HEK293 (cell line): ENCODE measurements around the gene AARS2.

Source experiments
- CTCF ChIA-PET: fragments of 350-600 bp; formaldehyde crosslinking; extraction: SDS; loops from one replicate; lab custom pipeline; 2021; ENCODE audit warnings: antibody characterized with exemption; lab: Yijun Ruan, JAX
- POLR2A ChIA-PET: fragments of 300-600 bp; formaldehyde crosslinking; extraction: SDS; loops from one replicate; lab custom pipeline; 2020; ENCODE audit warnings: antibody characterized with exemption, inconsistent platforms; lab: Yijun Ruan, JAX
- H3K27ac ChIP-seq: fragments of 200-500 bp; sonication (Bioruptor generic); 2 replicates; pipeline ENCODE4 v1.5.1; 2014; ENCODE audit warnings: low read depth, low read length, control low read depth, inconsistent platforms; ENCODE audit errors: extremely low read depth
- H3K36me3 ChIP-seq, 2 experiments: fragments of 200-500 bp in 1 of 2; sonication (Bioruptor generic) in 1 of 2; 1 replicate in 1 of 2; 2 replicates in 1 of 2; pipeline ENCODE4 v1.5.1; 2014 to 2017; ENCODE audit warnings: inconsistent platforms in 2 of 2, low read length in 2 of 2; ENCODE audit not compliant: control insufficient read depth in 2 of 2, insufficient read depth in 1 of 2
- H3K4me1 ChIP-seq: fragments of 200-500 bp; sonication (Bioruptor generic); 2 replicates; pipeline ENCODE4 v1.5.1; 2014; ENCODE audit warnings: mild to moderate bottlenecking, low read length, inconsistent platforms; ENCODE audit not compliant: control insufficient read depth, insufficient read depth
- H3K4me3 ChIP-seq: 2 replicates; pipeline ENCODE4 v1.5.1; 2011; ENCODE audit warnings: low read depth, mild to moderate bottlenecking, control low read depth, low read length, moderate library complexity
- H3K9me3 ChIP-seq: fragments of 200-500 bp; sonication (Bioruptor generic); 2 replicates; pipeline ENCODE4 v1.5.1; 2014; ENCODE audit warnings: low read depth, low read length, inconsistent platforms; ENCODE audit not compliant: control insufficient read depth, insufficient read depth
- IKZF3 ChIP-seq: fragments of 450-650 bp; IDR thresholded peaks from 2 replicates; pipeline ENCODE4 v1.5.0; 2018; ENCODE audit warnings: missing biosample characterization, mild to moderate bottlenecking, missing genetic modification characterization, moderate library complexity
- KLF1 ChIP-seq: fragments of 450-650 bp; formaldehyde crosslinking; IDR thresholded peaks from 2 replicates; pipeline ENCODE4 v1.5.1; 2016; ENCODE audit warnings: missing biosample characterization, missing genetic modification characterization
- KLF9 ChIP-seq: fragments of 450-650 bp; formaldehyde crosslinking; IDR thresholded peaks from 2 replicates; pipeline ENCODE4 v1.5.1; 2016; ENCODE audit warnings: missing biosample characterization, missing genetic modification characterization, low read depth
- ZNF174 ChIP-seq: fragments of 450-650 bp; formaldehyde crosslinking; IDR thresholded peaks from 2 replicates; pipeline ENCODE4 v1.5.0; 2017; ENCODE audit warnings: missing biosample characterization, mild to moderate bottlenecking, missing genetic modification characterization
- ZNF175 ChIP-seq: fragments of 450-650 bp; formaldehyde crosslinking; IDR thresholded peaks from 2 replicates; pipeline ENCODE4 v1.5.1; 2016; ENCODE audit warnings: missing biosample characterization, missing genetic modification characterization
- ZNF202 ChIP-seq: fragments of 450-650 bp; formaldehyde crosslinking; IDR thresholded peaks from 2 replicates; pipeline ENCODE4 v1.5.1; 2016; ENCODE audit warnings: missing biosample characterization, missing genetic modification characterization, borderline replicate concordance
- ZNF391 ChIP-seq: fragments of 450-650 bp; formaldehyde crosslinking; IDR thresholded peaks from 2 replicates; pipeline ENCODE4 v1.5.1; 2016; ENCODE audit warnings: low read depth, missing biosample characterization, missing genetic modification characterization, borderline replicate concordance
- ZNF404 ChIP-seq: fragments of 450-650 bp; formaldehyde crosslinking; IDR thresholded peaks from 2 replicates; pipeline ENCODE4 v1.5.1; 2017; ENCODE audit warnings: missing biosample characterization, missing genetic modification characterization
- ZNF416 ChIP-seq: fragments of 450-650 bp; formaldehyde crosslinking; IDR thresholded peaks from 2 replicates; pipeline ENCODE4 v1.5.1; 2016; ENCODE audit warnings: missing biosample characterization, missing genetic modification characterization
- ZNF658 ChIP-seq: fragments of 450-650 bp; formaldehyde crosslinking; IDR thresholded peaks from 2 replicates; pipeline ENCODE4; 2016; ENCODE audit warnings: missing biosample characterization, missing genetic modification characterization
- ZNF707 ChIP-seq: fragments of 450-650 bp; formaldehyde crosslinking; IDR thresholded peaks from 2 replicates; pipeline ENCODE4 v1.5.1; 2016; ENCODE audit warnings: missing biosample characterization, missing genetic modification characterization
- ZNF830 ChIP-seq: fragments of 450-650 bp; IDR thresholded peaks from 2 replicates; pipeline ENCODE4 v1.5.0; 2018; ENCODE audit warnings: missing biosample characterization, missing genetic modification characterization, low read depth, mild to moderate bottlenecking, moderate library complexity
- TF ChIP-seq, protein P1 (sequence below): fragments of 450-650 bp; IDR thresholded peaks from 2 replicates; pipeline ENCODE4 v1.5.1; 2018; ENCODE audit warnings: missing biosample characterization, missing genetic modification characterization
- TF ChIP-seq, protein P2 (sequence below): fragments of 450-650 bp; formaldehyde crosslinking; IDR thresholded peaks from 2 replicates; pipeline ENCODE4 v1.5.1; 2016; ENCODE audit warnings: missing biosample characterization, missing genetic modification characterization
- TF ChIP-seq, protein P3 (sequence below): fragments of 450-650 bp; formaldehyde crosslinking; IDR thresholded peaks from 2 replicates; pipeline ENCODE4 v1.5.1; 2016; ENCODE audit warnings: missing biosample characterization, missing genetic modification characterization
- TF ChIP-seq, protein P4 (sequence below): fragments of 450-650 bp; formaldehyde crosslinking; IDR thresholded peaks from 2 replicates; pipeline ENCODE4; 2016; ENCODE audit warnings: missing biosample characterization, missing genetic modification characterization
- TF ChIP-seq, protein P5 (sequence below): fragments of 450-650 bp; formaldehyde crosslinking; IDR thresholded peaks from 2 replicates; pipeline ENCODE4 v1.5.1; 2016; ENCODE audit warnings: missing biosample characterization, missing genetic modification characterization
- TF ChIP-seq, protein P6 (sequence below): IDR thresholded peaks from 2 replicates; pipeline ENCODE4 v1.6.1; 2011; ENCODE audit warnings: mild to moderate bottlenecking, low read depth, low read length, borderline replicate concordance
- TF ChIP-seq, protein P7 (sequence below): fragments of 450-650 bp; formaldehyde crosslinking; IDR thresholded peaks from 2 replicates; pipeline ENCODE4 v1.5.1; 2017; ENCODE audit warnings: missing biosample characterization, missing genetic modification characterization

The AARS2 gene

DNA sequence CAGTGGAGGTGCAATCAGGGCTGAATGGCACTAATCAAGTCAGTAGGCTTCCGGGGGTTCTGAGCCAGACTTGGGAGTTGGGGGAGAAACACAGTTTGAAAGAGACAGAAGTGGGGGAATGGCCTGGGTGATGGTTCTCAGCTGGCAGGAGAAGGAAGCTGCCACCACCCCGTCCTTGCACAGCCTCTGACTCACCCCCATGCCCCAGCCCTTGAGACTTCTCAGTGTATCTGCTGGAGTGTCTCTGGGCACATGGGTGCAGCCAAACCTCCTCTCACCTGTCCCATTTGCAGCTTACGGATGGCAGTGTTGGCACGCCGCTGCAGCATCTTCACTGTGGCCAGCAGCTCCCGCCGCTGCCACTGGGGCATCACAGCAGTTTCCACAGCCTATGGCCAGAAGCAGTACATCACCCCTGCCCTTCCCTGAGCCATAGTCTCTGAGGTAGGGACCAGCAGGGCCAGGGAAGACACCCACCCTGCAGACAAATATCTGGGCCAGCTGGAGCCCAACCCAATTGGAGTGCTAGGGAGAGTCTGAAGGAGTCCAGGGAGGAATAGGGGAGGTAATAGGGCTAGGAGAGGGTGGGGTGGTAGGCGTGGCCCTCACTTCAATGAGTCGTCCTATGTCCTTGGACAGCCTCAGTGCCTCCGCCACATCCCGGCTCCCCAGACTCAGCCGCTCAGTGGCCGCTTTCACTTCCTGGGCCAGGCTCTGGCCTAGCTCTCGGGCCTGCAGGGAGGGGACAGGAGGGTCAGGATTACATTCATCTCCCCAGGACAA is 11.2 kb downstream of the AARS2 start:
- TF ChIP-seq, protein P1, sequence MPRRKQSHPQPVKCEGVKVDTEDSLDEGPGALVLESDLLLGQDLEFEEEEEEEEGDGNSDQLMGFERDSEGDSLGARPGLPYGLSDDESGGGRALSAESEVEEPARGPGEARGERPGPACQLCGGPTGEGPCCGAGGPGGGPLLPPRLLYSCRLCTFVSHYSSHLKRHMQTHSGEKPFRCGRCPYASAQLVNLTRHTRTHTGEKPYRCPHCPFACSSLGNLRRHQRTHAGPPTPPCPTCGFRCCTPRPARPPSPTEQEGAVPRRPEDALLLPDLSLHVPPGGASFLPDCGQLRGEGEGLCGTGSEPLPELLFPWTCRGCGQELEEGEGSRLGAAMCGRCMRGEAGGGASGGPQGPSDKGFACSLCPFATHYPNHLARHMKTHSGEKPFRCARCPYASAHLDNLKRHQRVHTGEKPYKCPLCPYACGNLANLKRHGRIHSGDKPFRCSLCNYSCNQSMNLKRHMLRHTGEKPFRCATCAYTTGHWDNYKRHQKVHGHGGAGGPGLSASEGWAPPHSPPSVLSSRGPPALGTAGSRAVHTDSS (tag by site-specific recombination): no peak
- TF ChIP-seq ZNF707 (tag by site-specific recombination) (no peak), ZNF175 (tag by site-specific recombination) (no peak), KLF9 (tag by site-specific recombination) (peak; percentile 12; the same call in 1 of the 2 replicates), KLF1 (peak; percentile 89)
- TF ChIP-seq, protein P2, sequence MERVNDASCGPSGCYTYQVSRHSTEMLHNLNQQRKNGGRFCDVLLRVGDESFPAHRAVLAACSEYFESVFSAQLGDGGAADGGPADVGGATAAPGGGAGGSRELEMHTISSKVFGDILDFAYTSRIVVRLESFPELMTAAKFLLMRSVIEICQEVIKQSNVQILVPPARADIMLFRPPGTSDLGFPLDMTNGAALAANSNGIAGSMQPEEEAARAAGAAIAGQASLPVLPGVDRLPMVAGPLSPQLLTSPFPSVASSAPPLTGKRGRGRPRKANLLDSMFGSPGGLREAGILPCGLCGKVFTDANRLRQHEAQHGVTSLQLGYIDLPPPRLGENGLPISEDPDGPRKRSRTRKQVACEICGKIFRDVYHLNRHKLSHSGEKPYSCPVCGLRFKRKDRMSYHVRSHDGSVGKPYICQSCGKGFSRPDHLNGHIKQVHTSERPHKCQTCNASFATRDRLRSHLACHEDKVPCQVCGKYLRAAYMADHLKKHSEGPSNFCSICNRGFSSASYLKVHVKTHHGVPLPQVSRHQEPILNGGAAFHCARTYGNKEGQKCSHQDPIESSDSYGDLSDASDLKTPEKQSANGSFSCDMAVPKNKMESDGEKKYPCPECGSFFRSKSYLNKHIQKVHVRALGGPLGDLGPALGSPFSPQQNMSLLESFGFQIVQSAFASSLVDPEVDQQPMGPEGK (tag by site-specific recombination): no peak
- TF ChIP-seq, protein P3, sequence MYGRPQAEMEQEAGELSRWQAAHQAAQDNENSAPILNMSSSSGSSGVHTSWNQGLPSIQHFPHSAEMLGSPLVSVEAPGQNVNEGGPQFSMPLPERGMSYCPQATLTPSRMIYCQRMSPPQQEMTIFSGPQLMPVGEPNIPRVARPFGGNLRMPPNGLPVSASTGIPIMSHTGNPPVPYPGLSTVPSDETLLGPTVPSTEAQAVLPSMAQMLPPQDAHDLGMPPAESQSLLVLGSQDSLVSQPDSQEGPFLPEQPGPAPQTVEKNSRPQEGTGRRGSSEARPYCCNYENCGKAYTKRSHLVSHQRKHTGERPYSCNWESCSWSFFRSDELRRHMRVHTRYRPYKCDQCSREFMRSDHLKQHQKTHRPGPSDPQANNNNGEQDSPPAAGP (tag by site-specific recombination): peak; percentile 76; the same call in 1 of the 2 replicates
- TF ChIP-seq, protein P4, sequence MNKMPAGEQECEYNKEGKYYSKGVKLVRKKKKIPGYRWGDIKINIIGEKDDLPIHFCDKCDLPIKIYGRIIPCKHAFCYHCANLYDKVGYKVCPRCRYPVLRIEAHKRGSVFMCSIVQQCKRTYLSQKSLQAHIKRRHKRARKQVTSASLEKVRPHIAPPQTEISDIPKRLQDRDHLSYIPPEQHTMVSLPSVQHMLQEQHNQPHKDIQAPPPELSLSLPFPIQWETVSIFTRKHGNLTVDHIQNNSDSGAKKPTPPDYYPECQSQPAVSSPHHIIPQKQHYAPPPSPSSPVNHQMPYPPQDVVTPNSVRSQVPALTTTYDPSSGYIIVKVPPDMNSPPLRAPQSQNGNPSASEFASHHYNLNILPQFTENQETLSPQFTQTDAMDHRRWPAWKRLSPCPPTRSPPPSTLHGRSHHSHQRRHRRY (tag by site-specific recombination): no peak
- ChIA-PET CTCF (interaction anchor here (0.5 to 7.1 kb wide), 8 partner anchors 12 to 130 kb away, joined by 3 to 117 read pairs (median 4); partner anchors contain the start of genes AARS2 and TMEM151B), POLR2A (interaction anchor here (0.6 to 1.4 kb wide), 4 partner anchors 11 to 103 kb away, joined by 3 to 5 read pairs (median 3); partner anchors contain the start of genes AARS2 and HSP90AB1)
- Histone ChIP-seq H3K4me3 (no peak overlapping the region), H3K9me3 (no peaks in the 10 kb centered on the region), H3K36me3 (peaks cover 19 to 74% of the 10 kb centered on the region in 2 experiments), H3K27ac (no peak overlapping the region), H3K4me1 (no peaks in the 10 kb centered on the region; the same call in 1 of the 2 replicates)

DNA sequence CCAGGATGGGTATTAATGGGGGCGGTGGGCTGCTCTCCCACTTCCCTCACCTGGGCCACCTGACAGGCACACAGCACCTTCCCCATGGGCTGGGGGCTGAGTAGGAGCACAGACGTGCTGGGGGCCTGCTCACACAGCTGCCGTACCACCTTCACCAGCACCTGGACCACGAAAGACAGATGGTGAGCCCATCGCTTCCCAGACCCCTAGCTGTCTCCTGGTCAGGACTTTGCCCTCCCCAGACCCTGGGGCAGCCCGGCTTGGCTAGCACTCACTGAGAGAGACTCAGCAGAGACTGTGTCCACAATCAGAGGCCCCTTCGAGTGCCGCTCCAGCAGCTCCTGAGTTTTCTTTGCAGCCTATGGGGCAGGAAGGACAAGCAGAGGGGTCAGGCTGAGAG is 12.0 kb downstream of the AARS2 start:
- no peak overlapping the region for H3K4me3 ChIP-seq
- no peaks in the 10 kb centered on the region for H3K9me3 ChIP-seq
- H3K4me1 ChIP-seq: no peaks in the 10 kb centered on the region; the same call in 1 of the 2 replicates
- H3K36me3 ChIP-seq: peaks cover 19 to 65% of the 10 kb centered on the region in 2 experiments
- no peak overlapping the region for H3K27ac ChIP-seq
- POLR2A ChIA-PET: interaction anchor here (0.6 to 0.9 kb wide), 3 partner anchors 12 to 103 kb away, joined by 3 read pairs; partner anchors contain the start of genes AARS2 and HSP90AB1
- CTCF ChIA-PET: interaction anchor here (0.5 to 7.1 kb wide), 4 partner anchors 13 to 94 kb away, joined by 3 to 117 read pairs (median 14); partner anchors contain the start of genes AARS2 and TMEM151B
- TF ChIP-seq KLF9 (tag by site-specific recombination) (no peak), ZNF202 (tag by site-specific recombination) (no peak), ZNF174 (tag by site-specific recombination) (no peak), ZNF391 (tag by site-specific recombination) (no peak), IKZF3 (tag by site-specific recombination) (no peak), ZNF830 (tag by site-specific recombination) (no peak), ZNF416 (no peak), ZNF404 (no peak), ZNF658 (no peak)
- TF ChIP-seq, protein P5, sequence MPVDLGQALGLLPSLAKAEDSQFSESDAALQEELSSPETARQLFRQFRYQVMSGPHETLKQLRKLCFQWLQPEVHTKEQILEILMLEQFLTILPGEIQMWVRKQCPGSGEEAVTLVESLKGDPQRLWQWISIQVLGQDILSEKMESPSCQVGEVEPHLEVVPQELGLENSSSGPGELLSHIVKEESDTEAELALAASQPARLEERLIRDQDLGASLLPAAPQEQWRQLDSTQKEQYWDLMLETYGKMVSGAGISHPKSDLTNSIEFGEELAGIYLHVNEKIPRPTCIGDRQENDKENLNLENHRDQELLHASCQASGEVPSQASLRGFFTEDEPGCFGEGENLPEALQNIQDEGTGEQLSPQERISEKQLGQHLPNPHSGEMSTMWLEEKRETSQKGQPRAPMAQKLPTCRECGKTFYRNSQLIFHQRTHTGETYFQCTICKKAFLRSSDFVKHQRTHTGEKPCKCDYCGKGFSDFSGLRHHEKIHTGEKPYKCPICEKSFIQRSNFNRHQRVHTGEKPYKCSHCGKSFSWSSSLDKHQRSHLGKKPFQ (tag by site-specific recombination): no peak
- TF ChIP-seq, protein P6, sequence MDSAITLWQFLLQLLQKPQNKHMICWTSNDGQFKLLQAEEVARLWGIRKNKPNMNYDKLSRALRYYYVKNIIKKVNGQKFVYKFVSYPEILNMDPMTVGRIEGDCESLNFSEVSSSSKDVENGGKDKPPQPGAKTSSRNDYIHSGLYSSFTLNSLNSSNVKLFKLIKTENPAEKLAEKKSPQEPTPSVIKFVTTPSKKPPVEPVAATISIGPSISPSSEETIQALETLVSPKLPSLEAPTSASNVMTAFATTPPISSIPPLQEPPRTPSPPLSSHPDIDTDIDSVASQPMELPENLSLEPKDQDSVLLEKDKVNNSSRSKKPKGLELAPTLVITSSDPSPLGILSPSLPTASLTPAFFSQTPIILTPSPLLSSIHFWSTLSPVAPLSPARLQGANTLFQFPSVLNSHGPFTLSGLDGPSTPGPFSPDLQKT: no peak
- TF ChIP-seq, protein P7, sequence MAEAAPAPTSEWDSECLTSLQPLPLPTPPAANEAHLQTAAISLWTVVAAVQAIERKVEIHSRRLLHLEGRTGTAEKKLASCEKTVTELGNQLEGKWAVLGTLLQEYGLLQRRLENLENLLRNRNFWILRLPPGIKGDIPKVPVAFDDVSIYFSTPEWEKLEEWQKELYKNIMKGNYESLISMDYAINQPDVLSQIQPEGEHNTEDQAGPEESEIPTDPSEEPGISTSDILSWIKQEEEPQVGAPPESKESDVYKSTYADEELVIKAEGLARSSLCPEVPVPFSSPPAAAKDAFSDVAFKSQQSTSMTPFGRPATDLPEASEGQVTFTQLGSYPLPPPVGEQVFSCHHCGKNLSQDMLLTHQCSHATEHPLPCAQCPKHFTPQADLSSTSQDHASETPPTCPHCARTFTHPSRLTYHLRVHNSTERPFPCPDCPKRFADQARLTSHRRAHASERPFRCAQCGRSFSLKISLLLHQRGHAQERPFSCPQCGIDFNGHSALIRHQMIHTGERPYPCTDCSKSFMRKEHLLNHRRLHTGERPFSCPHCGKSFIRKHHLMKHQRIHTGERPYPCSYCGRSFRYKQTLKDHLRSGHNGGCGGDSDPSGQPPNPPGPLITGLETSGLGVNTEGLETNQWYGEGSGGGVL (tag by site-specific recombination): no peak
- TF ChIP-seq, protein P3 (tag by site-specific recombination): no peak
